PFSK-1 (cell line): Measurements from ENCODE around the gene JAKMIP1.

Experiments used
- FOXP2 ChIP-seq: optimal IDR thresholded peaks from 2 replicates; pipeline ENCODE3; 2011; ENCODE audit warnings: borderline replicate concordance, control low read depth, inconsistent platforms; ENCODE audit not compliant: insufficient read depth; ENCODE audit errors: extremely low read length, extremely low read depth
- POLR2AphosphoS5 ChIP-seq: IDR thresholded peaks from 2 replicates; pipeline ENCODE4 v1.6.1; 2012; ENCODE audit warnings: low read depth, mild to moderate bottlenecking, control low read depth, low read length, moderate library complexity
- SIN3A ChIP-seq: IDR thresholded peaks from 2 replicates; pipeline ENCODE4 v1.6.1; 2012; ENCODE audit warnings: mild to moderate bottlenecking, low read length, moderate library complexity, borderline replicate concordance; ENCODE audit not compliant: insufficient read depth
- TAF1 ChIP-seq: IDR thresholded peaks from 2 replicates; pipeline ENCODE4 v1.6.1; 2012; ENCODE audit warnings: low read length, control low read depth, borderline replicate concordance; ENCODE audit not compliant: insufficient read depth
- TF ChIP-seq, protein P1 (sequence below), 2 experiments: IDR thresholded peaks; 2 replicates each; pipeline versions ENCODE4 v1.6.1 to v1.8.0; 2011 to 2012; ENCODE audit warnings: low read depth in 2 of 2, low read length in 2 of 2, control low read depth in 1 of 2, inconsistent platforms in 1 of 2, mild to moderate bottlenecking in 1 of 2, moderate library complexity in 1 of 2; ENCODE audit not compliant: insufficient read depth in 1 of 2

The JAKMIP1 gene

DNA sequence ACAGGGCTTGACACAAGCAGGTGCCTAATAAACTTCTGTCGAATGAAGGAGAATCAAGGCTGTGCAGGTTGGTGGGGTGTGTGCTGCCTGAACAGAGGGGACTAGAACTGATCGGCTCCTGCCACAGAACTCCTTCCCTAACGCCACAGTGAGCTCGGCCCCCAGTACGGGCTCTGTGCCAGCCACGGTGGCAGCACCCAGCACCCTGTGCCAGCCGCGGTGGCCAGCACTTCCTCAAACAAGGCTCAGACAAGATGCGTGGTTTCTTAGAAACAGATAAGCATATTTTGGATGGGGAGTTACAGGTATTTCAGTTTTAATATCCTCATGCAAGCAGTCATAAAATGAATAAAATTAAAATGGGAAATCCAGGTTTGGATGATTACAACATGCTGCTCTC is 156.1 kb downstream of the JAKMIP1 start:
- TF ChIP-seq, protein P1, sequence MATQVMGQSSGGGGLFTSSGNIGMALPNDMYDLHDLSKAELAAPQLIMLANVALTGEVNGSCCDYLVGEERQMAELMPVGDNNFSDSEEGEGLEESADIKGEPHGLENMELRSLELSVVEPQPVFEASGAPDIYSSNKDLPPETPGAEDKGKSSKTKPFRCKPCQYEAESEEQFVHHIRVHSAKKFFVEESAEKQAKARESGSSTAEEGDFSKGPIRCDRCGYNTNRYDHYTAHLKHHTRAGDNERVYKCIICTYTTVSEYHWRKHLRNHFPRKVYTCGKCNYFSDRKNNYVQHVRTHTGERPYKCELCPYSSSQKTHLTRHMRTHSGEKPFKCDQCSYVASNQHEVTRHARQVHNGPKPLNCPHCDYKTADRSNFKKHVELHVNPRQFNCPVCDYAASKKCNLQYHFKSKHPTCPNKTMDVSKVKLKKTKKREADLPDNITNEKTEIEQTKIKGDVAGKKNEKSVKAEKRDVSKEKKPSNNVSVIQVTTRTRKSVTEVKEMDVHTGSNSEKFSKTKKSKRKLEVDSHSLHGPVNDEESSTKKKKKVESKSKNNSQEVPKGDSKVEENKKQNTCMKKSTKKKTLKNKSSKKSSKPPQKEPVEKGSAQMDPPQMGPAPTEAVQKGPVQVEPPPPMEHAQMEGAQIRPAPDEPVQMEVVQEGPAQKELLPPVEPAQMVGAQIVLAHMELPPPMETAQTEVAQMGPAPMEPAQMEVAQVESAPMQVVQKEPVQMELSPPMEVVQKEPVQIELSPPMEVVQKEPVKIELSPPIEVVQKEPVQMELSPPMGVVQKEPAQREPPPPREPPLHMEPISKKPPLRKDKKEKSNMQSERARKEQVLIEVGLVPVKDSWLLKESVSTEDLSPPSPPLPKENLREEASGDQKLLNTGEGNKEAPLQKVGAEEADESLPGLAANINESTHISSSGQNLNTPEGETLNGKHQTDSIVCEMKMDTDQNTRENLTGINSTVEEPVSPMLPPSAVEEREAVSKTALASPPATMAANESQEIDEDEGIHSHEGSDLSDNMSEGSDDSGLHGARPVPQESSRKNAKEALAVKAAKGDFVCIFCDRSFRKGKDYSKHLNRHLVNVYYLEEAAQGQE (IDR thresholded peaks at IDR 0.05; ENCODE audit: insufficient read depth in 1 of 2, low read depth in 2 of 2, low read length in 2 of 2) = no peak
- TF ChIP-seq POLR2AphosphoS5 (no peak), FOXP2 (no peak), TAF1 (no peak), SIN3A (no peak)

DNA sequence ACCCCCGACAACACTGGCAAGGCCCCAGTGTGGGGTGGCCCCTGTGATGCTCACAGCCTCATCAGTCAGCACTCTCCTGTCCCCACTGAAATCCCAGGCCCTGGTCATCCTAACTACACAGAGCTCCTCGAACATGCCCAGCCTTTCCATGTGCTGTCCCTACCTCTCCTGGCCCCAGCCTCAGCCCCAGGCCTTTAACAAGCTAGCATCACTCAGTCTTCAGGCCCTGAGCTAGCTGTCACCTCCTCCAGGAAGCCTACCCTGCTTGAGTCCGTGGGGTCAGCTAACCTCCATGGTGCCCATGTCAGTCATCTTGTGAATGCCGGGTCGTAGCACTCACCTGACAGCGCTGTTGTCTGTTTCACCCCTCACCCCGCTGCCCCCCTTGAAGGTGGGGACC is 156.5 kb downstream of the JAKMIP1 start:
- no peak for TF ChIP-seq FOXP2
- no peak for TF ChIP-seq TAF1
- TF ChIP-seq, protein P1 (IDR thresholded peaks at IDR 0.05; ENCODE audit: insufficient read depth in 1 of 2, low read depth in 2 of 2, low read length in 2 of 2) = no peak
- no peak for TF ChIP-seq POLR2AphosphoS5
- TF ChIP-seq SIN3A = no peak

DNA sequence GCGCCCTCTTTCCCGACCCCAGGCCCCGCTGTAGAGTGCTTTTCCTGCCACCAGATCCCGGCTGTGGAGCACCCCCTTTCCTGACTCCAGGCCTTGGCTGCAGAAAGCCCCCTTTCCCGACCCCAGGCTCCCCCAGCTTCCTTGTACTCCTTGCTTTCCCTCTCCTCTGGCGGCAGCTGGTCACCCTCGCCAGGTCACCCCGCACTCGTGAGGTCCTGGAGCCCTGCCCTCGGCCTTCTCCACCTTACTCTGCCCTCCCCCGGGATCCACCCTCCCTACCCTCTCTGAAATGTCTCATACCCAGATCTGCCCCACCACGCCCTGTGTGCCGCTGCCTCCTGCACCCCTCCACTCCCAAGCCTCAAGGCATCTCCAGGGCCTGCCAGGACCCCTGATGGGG is 157.2 kb downstream of the JAKMIP1 start:
- TF ChIP-seq, protein P1 (IDR thresholded peaks at IDR 0.05; ENCODE audit: insufficient read depth in 1 of 2, low read depth in 2 of 2, low read length in 2 of 2) = no peak
- TF ChIP-seq POLR2AphosphoS5 = no peak
- TF ChIP-seq SIN3A = no peak
- no peak for TF ChIP-seq TAF1
- TF ChIP-seq FOXP2 = no peak

DNA sequence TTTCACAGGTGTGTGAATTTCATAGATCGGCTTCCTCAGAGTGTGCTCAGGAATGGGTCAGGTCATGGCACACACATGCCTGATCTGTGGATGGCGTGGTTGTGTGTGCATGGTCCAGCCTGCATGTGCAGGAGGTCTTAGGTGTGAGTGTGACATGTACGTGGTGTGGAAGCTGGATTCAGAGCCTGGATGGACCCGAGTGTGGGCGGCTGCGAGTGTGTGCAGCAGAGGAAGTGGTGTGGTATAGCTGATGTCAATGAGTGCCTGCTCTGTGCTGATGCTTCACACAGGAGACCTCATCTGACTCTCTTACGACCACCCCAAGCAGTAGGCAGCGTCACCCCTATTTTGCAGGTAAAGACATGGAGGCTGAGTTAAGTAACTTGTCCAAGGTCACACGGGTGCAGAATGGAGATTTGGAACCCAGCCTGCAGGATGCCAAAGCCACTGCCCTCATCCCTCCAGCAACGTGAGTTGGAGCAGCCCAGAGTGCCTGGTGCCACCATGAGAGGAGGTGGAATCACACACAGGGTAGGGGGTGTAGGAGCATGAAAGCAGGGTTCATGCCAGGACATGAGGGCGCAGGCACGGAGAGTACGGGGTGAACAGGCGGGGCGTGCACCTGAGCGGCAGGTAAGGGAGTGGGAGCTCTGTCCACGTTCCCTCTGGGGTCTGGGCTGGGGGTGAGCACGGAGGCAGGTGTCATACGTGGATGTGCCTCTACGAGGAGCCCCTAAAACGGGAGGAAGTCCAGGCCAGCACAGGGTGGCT is 157.9 kb downstream of the JAKMIP1 start:
- TF ChIP-seq TAF1 (no peak), SIN3A (no peak), POLR2AphosphoS5 (no peak), FOXP2 (no peak)
- TF ChIP-seq, protein P1 (IDR thresholded peaks at IDR 0.05; ENCODE audit: insufficient read depth in 1 of 2, low read depth in 2 of 2, low read length in 2 of 2) = no peak

DNA sequence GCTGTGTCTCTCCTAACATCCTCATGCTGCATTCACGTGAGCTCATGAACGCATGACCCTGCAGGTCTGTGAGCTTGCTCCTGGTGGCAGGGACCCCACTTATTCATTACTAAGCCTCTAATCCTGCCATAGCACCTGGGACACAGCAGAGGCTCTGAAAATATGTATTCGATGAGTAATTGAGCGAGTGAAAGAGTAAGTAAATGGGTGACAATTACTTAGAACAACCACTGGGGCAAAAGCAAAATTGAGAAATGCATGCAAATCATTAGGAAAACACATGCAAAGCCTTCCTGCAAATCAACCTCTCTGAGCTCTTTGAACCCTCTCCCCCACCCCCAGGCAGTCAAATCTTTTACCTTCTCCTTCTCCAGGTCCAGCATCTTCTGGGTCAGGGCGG is 158.5 kb downstream of the JAKMIP1 start:
- TF ChIP-seq POLR2AphosphoS5 (no peak), TAF1 (no peak), SIN3A (no peak), FOXP2 (no peak)
- TF ChIP-seq, protein P1 (IDR thresholded peaks at IDR 0.05; ENCODE audit: insufficient read depth in 1 of 2, low read depth in 2 of 2, low read length in 2 of 2) = no peak
